NCI-H1105 (cell line): ENCODE data around the gene STAG1.

Source experiments
- DNase-seq: peaks from one replicate; lab custom pipeline; 2025; lab: John Stamatoyannopoulos, UW

STAG1 gene

DNA sequence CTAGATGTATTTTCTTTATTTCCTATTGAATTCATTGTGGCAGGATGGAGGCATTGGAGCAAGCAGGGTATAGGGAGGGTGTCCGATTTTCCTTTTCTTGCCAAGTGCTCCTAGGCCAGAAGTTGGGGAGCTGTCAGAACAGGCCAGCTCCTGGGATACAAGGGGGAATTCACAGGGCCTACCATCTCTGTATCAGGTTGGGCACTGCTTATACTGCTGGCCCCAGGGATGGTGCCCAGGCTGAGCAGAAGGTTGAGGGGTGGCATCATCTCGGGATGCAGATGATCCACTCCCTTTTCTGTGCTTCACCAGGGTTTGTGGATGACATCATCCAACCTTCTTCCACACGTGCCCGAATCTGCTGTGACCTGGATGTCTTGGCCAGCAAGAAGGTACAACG lies 422.6 kb downstream of the STAG1 start:
- no peak for DNase-seq

DNA sequence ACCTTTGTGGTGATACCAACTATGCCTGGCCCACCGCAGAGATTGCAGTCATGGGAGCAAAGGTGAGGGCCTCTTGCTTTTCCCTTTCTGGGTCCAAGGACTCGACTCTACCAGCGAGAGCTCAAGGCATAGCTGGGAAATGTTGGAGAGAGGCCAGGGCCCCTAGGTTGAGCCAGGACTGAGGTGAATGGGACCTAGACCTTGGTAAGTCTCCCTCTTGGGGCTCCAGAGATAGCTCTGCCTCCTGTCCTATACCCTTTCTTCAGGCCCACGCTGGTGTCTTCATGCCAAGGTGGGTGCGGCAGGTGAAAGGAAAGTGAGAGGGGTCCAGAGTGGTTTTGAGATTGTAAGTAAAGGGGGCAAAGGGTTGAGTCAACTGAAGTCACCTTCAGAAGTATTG lies 424.5 kb downstream of the STAG1 start:
- no peak for DNase-seq

DNA sequence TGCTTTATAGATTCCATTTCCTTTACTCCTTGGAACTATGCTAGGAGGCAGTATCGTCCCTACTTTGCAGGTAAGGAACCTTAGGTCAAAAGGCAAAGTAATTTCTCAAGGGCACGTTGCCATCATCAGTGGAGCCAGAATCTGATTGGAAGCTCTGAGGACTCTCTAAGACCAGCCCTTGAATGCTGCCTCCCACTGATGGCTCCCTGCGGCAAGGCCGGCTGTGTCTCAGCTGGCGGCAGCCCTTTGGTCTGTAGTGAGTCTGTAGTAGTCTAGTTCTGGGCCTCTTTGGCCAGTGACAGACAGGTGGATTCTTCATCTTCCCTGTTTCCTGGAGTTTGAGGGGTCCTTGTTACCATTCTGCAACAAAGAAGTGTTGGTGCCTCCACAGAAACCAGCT lies 425.9 kb downstream of the STAG1 start:
- DNase-seq: no peak

DNA sequence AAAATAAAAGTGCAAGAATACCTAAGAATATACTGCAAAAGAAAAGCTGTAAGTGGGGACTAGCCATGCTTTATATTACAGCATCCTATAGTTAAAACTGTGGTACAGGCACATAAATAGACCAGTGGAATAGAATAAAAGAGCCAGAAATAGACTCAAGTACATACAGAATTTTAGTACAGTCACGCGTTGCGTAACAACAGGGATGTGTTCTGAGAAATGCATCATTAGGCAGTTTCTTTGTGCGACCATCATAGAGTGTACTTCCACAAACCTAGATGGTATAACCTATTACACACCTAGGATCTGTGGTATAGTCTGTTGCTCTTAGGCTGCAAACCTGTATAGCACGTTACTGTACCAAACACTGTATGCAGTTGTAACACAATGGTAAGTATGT lies 440.2 kb downstream of the STAG1 start:
- DNase-seq: no peak

DNA sequence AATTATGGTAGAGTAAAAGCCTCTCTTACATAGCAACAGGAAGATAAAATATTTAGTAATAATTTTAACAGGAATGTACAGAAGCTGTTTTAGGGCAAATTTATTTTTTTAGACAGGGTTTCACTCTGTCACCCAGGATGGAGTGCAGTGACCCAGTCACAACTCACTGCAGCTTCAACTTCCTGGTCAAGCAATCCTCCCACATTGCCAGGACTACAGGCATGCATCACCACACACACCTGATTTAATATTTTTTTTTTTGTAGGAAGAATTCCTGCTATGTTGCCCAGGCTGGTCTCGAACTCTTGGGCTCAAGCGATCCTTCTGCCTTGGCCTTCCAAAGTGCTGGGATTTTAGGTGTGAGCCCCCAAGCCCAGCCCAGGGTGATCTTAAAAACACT lies 440.9 kb downstream of the STAG1 start:
- no peak for DNase-seq

DNA sequence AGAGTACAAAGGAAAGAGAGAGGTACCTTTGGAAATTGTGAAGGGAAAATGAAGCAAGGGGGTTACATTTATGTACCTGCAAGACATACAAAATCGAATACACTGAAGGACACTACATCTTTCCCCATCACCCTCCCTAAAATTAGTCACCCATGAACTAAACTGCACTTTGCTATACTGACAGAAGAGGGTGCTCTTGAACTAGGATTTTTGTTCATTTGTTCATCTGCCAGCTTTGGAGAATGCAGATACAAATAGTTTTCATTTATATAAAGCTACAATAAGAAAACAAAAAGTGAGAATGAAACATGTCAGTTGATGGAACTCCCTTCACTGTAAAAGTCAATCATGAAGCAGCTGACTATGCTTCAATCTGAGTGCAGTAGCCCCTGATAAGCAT lies 446.3 kb downstream of the STAG1 start:
- no peak for DNase-seq

DNA sequence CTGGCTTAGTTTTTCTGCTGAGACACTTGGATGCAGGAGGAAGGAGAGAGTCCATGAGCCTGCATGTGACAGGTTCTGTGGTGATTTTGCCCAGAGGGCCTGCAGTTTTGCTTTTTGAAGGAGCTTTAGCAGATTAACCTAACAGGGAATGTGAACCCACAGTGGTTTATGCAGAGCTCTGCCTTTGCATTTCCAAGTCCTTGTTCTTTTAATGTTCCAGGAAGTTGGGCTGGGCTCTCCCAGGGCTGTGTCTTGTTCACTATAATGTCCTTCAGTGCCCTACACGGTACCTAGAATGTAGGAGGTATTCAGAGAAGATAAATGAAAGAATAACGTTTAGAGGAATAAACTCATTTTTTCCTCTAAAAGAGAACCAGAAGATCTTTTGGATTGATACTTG lies 451.7 kb downstream of the STAG1 start:
- no peak for DNase-seq

DNA sequence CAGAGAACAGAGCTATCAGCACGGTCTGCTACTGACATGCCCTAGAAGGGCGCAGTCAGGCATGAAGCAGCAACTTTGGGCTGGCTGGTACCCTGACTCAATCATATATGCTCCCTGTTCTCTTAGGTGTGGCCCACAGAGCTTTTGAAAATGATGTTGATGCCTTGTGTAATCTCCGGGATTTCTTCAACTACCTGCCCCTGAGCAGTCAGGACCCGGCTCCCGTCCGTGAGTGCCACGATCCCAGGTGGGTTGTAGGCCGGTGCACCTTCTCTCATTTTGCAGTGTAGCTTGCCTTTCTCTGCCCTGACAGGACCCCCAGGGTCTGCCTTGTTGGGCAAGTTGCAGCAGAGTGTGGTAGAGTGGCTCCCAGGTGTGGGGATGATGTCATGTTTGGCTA lies 454.4 kb downstream of the STAG1 start:
- DNase-seq: no peak

DNA sequence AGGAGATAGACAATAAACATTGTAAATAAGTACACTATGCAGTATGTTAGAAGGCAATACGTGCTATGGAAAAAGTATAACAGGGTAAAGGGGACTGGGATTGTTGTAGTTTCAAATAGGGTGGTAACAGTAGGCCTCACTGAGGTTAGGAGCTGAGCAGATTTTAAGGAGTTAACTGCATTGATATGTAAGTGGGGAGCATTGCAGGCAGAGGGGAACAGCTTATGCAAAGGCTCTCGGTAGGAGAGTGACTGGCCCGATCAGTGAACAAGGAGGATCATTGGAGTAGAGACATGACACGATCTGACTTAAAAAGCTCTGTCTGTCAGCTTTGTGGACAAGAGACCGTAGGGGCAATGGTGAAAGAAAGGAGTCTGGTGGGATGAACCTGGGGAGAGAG lies 455.2 kb downstream of the STAG1 start:
- DNase-seq: no peak

DNA sequence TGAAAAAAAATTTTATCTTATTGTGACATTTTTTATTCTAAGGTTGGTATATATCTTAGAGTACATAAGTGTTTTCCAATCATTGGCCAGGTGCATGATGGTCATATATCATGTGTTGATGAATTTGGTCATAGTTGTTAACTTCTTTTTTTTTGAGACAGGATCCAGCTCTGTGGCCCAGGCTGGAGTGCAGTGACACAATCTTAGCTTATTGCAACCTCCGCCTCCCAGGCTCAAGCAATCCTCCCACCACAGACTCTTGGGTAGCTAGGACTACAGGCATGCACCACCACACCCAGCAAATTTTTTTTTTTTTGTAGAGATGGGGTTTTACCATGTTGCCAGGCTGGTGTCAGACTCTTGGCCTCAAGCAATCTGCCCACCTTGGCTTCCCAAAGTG lies 458.0 kb downstream of the STAG1 start:
- no peak for DNase-seq

DNA sequence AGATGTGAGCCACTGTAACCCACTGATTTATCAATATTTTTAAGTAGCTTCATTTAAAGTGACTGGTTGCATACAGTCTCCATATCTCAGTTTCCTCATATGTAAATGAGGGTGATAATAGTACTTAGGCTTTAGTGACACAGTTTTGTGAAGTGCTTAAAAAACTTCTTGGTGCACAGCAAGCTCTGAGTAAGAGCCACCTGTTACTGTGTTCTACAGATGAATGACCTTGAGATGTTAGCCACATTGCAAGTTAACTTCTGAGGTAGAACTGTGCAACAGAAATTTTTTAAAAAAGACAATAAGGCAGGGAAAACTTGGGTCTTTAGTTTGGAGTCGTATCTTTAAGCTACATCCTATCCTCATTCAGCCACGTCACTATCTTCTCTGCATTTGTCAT lies 458.9 kb downstream of the STAG1 start:
- no peak for DNase-seq

DNA sequence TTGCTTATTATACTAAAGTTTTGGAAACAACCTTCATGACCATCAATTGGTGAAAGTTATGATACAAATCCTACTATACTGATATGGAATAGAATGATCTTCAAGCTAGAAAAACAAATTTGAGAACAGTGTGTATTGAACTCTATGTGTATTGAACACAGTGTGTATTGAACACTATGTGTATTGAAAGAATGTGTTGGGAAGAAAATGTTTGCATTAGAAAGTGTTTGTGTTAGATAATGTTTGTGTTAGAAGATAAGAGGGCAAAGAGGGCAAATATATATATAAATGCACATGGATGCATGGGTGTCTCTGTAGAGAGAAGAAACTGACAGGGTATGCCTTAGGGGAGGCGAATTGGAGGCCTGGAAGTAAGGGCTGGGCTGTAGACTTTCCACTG lies 459.7 kb downstream of the STAG1 start:
- no peak for DNase-seq

DNA sequence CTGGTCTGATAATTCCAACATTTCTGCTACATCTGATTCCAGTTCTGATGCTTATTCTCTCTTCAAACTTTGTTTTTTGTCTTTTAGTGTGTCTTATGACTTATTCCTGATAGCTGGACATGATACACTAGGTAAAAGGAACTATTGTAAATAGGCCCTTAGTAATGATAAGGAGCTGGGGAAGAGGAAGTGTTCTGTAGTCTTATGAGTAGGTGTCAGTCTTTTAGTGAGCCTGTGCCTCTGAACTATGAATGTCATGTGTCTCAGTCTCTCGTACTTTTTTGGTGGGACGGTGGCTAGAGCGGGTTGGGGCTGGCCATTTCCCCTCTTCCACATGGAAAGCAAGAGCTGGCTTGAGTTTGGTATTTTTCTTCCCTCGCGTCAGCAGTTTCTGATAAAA lies 460.9 kb downstream of the STAG1 start:
- DNase-seq: no peak
